Mammary epithelial cell (primary cell): ENCODE data around the gene PHF2.

ENCODE experiments used
- CTCF ChIP-seq, 2 donors: IDR thresholded peaks in 1 of 2; conservative IDR thresholded peaks in 1 of 2; 2 replicates each; pipeline ENCODE4 v1.5.1; 2011 to 2012; ENCODE audit warnings: inconsistent platforms in 2 of 2, low read length in 2 of 2, mild to moderate bottlenecking in 2 of 2, control low read depth in 1 of 2, low read depth in 1 of 2; ENCODE audit not compliant: insufficient read depth in 1 of 2; ENCODE audit errors: extremely low read depth in 1 of 2
- EZH2 ChIP-seq: IDR thresholded peaks from 2 replicates; pipeline ENCODE4 v1.6.1; 2012; ENCODE audit warnings: low read length, inconsistent platforms, borderline replicate concordance

- TF ChIP-seq CTCF (conservative IDR thresholded peaks at IDR 0.05 in 1 of 2, IDR thresholded peaks at IDR 0.05 in 1 of 2; ENCODE audit: extremely low read depth in 1 of 2, insufficient read depth in 1 of 2, low read depth in 1 of 2, low read length in 2 of 2) (no peak), EZH2 (no peak)
Observed at GRCh38 chr9:93597871-93598646, 21.7 kb downstream of the PHF2 start.
